ENCODE measurements around the gene FRS3.

DNA sequence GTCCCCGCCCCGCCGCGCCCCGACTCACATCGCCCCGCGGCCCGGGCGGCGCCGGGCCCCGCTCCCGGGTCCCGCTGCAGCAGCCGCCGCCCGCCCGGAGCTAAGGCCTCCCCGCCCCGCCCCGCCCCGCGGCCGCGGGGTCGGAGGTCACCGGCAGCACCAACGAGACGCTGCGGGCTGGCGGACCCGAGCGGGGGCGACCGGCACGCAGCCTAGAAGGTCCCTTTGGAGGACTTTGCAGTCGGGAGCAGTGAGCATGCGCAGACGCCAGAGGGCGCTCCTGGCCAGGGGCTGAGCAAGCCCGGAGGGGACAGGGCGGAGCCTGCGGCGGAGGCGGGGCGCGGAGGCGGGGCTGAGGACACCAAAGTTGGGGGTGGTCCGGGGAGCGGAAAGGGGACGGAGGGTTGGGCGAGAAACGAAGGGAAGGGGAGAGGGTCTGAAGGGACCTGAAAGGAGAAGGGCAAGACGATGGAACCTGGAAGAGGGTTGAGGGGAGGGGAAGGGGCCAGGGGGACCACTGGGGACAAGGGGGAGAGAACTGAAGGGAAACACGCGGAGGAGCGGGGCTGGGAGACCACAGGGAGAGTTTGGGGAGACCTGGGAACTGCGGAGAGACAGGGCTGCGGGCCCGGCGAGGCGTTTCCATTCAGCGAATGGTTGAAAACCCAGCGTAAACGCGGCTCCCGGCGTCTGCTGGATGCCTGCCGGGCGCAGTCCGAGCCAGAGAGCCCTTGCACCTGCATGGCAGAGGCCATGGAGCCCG lies at the start of gene FRS3:
- TF ChIP-seq, protein P1, sequence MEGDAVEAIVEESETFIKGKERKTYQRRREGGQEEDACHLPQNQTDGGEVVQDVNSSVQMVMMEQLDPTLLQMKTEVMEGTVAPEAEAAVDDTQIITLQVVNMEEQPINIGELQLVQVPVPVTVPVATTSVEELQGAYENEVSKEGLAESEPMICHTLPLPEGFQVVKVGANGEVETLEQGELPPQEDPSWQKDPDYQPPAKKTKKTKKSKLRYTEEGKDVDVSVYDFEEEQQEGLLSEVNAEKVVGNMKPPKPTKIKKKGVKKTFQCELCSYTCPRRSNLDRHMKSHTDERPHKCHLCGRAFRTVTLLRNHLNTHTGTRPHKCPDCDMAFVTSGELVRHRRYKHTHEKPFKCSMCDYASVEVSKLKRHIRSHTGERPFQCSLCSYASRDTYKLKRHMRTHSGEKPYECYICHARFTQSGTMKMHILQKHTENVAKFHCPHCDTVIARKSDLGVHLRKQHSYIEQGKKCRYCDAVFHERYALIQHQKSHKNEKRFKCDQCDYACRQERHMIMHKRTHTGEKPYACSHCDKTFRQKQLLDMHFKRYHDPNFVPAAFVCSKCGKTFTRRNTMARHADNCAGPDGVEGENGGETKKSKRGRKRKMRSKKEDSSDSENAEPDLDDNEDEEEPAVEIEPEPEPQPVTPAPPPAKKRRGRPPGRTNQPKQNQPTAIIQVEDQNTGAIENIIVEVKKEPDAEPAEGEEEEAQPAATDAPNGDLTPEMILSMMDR (IDR thresholded peaks at IDR 0.05 in 2 of 3, conservative IDR thresholded peaks at IDR 0.05 in 1 of 3; ENCODE audit: borderline replicate concordance in 1 of 3, insufficient read depth in 1 of 3, low read depth in 2 of 3, low read length in 2 of 3) = peak in 2 of 3 experiments; percentile 86 to 90; a peak in 4 of 6 replicates
- no peak for TF ChIP-seq ELF1 (IDR thresholded peaks at IDR 0.05; ENCODE audit: borderline replicate concordance, low read depth)
